Measurements from ENCODE around the gene FAM20C.

Gene FAM20C

GRCh38 chr7:247636-248035 is 55.3 kb downstream of the FAM20C start:
- DNase-seq, result no peak

- DNase-seq, result no peak
Measured at GRCh38 chr7:248732-249435, 56.5 kb downstream of the FAM20C start.

- DNase-seq, result no peak
Measured at GRCh38 chr7:249989-250388, 57.6 kb downstream of the FAM20C start.

GRCh38 chr7:250523-250922 is 58.2 kb downstream of the FAM20C start:
- no peak for DNase-seq

GRCh38 chr7:251005-251404 is 58.6 kb downstream of the FAM20C start:
- DNase-seq, result no peak

- DNase-seq, result no peak
Measured at GRCh38 chr7:251446-252175, 59.2 kb downstream of the FAM20C start.

- DNase-seq, result no peak
Measured at GRCh38 chr7:252216-252965, 60.0 kb downstream of the FAM20C start.

GRCh38 chr7:252981-253380 is 60.6 kb downstream of the FAM20C start:
- no peak for DNase-seq

- no peak for DNase-seq
Measured at GRCh38 chr7:253581-254336, 61.4 kb downstream of the FAM20C start.

- DNase-seq, result no peak
Measured at GRCh38 chr7:254337-255037, 62.1 kb downstream of the FAM20C start.

- DNase-seq, result no peak
Measured at GRCh38 chr7:255038-255435, 62.7 kb downstream of the FAM20C start.

- no peak for DNase-seq
Measured at GRCh38 chr7:255721-256361, 63.5 kb downstream of the FAM20C start.

- DNase-seq, result no peak
Measured at GRCh38 chr7:256461-256940, 64.1 kb downstream of the FAM20C start.

GRCh38 chr7:256981-257646 is 64.7 kb downstream of the FAM20C start:
- no peak for DNase-seq

GRCh38 chr7:257647-257992 is 65.2 kb downstream of the FAM20C start:
- no peak for DNase-seq

GRCh38 chr7:258476-259190 is 66.3 kb downstream of the FAM20C start:
- DNase-seq, result no peak

- DNase-seq, result no peak
Measured at GRCh38 chr7:259191-259505, 66.8 kb downstream of the FAM20C start.

- no peak for DNase-seq
Measured at GRCh38 chr7:259751-260405, 67.5 kb downstream of the FAM20C start.

- DNase-seq, result no peak
Measured at GRCh38 chr7:260441-261281, 68.3 kb downstream of the FAM20C start.

Measured in stimulated activated CD4-positive, alpha-beta T cell treated with anti-CD3 and anti-CD28 coated beads, Interleukin-4, amount 100 ng/mL, for 24 hours (primary cell).